A549 (cell line): ENCODE data around the gene ELOB. TPM values are rescaled to one million over a fixed set of nuclear protein-coding genes. Genes with fewer than 3 reads are reported as not detected.

Experiments used
- ATAC-seq, 2 experiments: fragments of 200-7000 bp in 1 of 2; fragments of >200 bp in 1 of 2; cut with Nextera tagmentation in 1 of 2; cut with Tn5 transposase in 1 of 2; 3 replicates each; pipeline versions ENCODE4 v1.8.0 to v1.9.1; 2018 to 2020; ENCODE audit warnings: mild to moderate bottlenecking in 1 of 2, moderate library complexity in 1 of 2
- CTCF ChIA-PET: fragments of 300-600 bp; sonication (Branson Sonifier 250); formaldehyde crosslinking; extraction: SDS; loops from one replicate; lab custom pipeline; 2021; ENCODE audit warnings: antibody characterized with exemption, inconsistent platforms; lab: Yijun Ruan, JAX
- POLR2A ChIA-PET: fragments of 350-600 bp; formaldehyde crosslinking; extraction: SDS; loops from one replicate; lab custom pipeline; 2021; ENCODE audit warnings: antibody characterized with exemption, inconsistent platforms; lab: Yijun Ruan, JAX
- DNase-seq, 2 experiments: peaks; one replicate each; pipeline versions ENCODE4 v3.0.0 to v3.0.0-alpha.2; 2011 to 2016; ENCODE audit warnings: low read depth in 1 of 2, low spot score in 1 of 2
- FAIRE-seq: peaks from 2 replicates; lab custom pipeline; 2011; peaks lifted over from hg19 to GRCh38; lab: Jason Lieb, UNC
- H3K27ac ChIP-seq, 2 experiments: fragments of >200 bp; sonication (Bioruptor Twin); formaldehyde crosslinking; 3 replicates each; pipeline ENCODE4 v1.5.1; 2016 to 2017
- H3K4me1 ChIP-seq: fragments of >200 bp; sonication (Bioruptor Twin); formaldehyde crosslinking; 3 replicates; pipeline ENCODE4 v1.6.1; 2016
- H3K4me2 ChIP-seq: fragments of >200 bp; sonication (Bioruptor Twin); formaldehyde crosslinking; 3 replicates; pipeline ENCODE4 v1.6.1; 2016
- H3K4me3 ChIP-seq: fragments of >200 bp; sonication (Bioruptor Twin); formaldehyde crosslinking; 3 replicates; pipeline ENCODE4 v1.5.1; 2016
- H3K9me3 ChIP-seq: fragments of >200 bp; sonication (Bioruptor Twin); formaldehyde crosslinking; 3 replicates; pipeline ENCODE4 v1.6.1; 2016
- BHLHE40 ChIP-seq: IDR thresholded peaks from 2 replicates; pipeline ENCODE4 v1.6.1; 2012; ENCODE audit warnings: low read depth, low read length, inconsistent platforms
- CBX2 ChIP-seq: fragments of 200-600 bp; sonication (generic); IDR thresholded peaks from 2 replicates; pipeline ENCODE4 v1.6.1; 2016; ENCODE audit warnings: low read depth, mild to moderate bottlenecking, borderline replicate concordance
- EHF ChIP-seq: fragments of 250-450 bp; sonication (Bioruptor Pico); IDR thresholded peaks from 2 replicates; pipeline ENCODE4 v1.5.0; 2020; ENCODE audit warnings: mild to moderate bottlenecking
- EHMT2 ChIP-seq: fragments of 200-600 bp; sonication (generic); IDR thresholded peaks from 2 replicates; pipeline ENCODE4 v1.6.1; 2016; ENCODE audit warnings: antibody characterized with exemption, low read depth, mild to moderate bottlenecking, moderate library complexity
- ESRRA ChIP-seq: fragments of 150-350 bp; IDR thresholded peaks from 2 replicates; pipeline ENCODE4 v1.6.1; 2014; ENCODE audit warnings: mild to moderate bottlenecking, low read length, borderline replicate concordance
- FOSB ChIP-seq: fragments of 250-450 bp; sonication (Bioruptor Pico); IDR thresholded peaks from 2 replicates; pipeline ENCODE4 v1.5.0; 2020; ENCODE audit warnings: mild to moderate bottlenecking, moderate library complexity
- HOXA7 ChIP-seq: fragments of 250-450 bp; sonication (Bioruptor Pico); IDR thresholded peaks from 2 replicates; pipeline ENCODE4 v1.5.0; 2020; ENCODE audit warnings: mild to moderate bottlenecking, moderate library complexity
- JUN ChIP-seq, 2 experiments: fragments of >200 bp; sonication (Bioruptor Twin); formaldehyde crosslinking; IDR thresholded peaks; 2 replicates in 1 of 2; 3 replicates in 1 of 2; pipeline ENCODE4 v1.6.1; 2016 to 2017
- NR3C1 ChIP-seq: fragments of >200 bp; sonication (Bioruptor Twin); formaldehyde crosslinking; IDR thresholded peaks from 3 replicates; pipeline ENCODE4 v1.6.1; 2017
- RCOR1 ChIP-seq: fragments of 150-350 bp; IDR thresholded peaks from 2 replicates; pipeline ENCODE4 v1.6.1; 2014; ENCODE audit warnings: antibody characterized with exemption, low read length, low read depth
- SMC3 ChIP-seq: fragments of >200 bp; sonication (Bioruptor Twin); formaldehyde crosslinking; IDR thresholded peaks from 3 replicates; pipeline ENCODE4 v1.6.1; 2018; ENCODE audit warnings: inconsistent platforms
- SREBF2 ChIP-seq: fragments of 450-650 bp; IDR thresholded peaks from 2 replicates; pipeline ENCODE4 v1.6.1; 2014; ENCODE audit warnings: mild to moderate bottlenecking, moderate library complexity
- TFCP2L1 ChIP-seq: fragments of 250-450 bp; sonication (Bioruptor Pico); IDR thresholded peaks from 2 replicates; pipeline ENCODE4 v1.5.0; 2021; ENCODE audit warnings: mild to moderate bottlenecking
- TP53 ChIP-seq: fragments of 250-450 bp; sonication (Bioruptor Pico); IDR thresholded peaks from 2 replicates; pipeline ENCODE4 v1.5.0; 2021; ENCODE audit warnings: mild to moderate bottlenecking, moderate library complexity
- ZFP36 ChIP-seq: fragments of 450-650 bp; IDR thresholded peaks from 2 replicates; pipeline ENCODE4 v1.6.1; 2014; ENCODE audit warnings: borderline replicate concordance; ENCODE audit not compliant: partially characterized antibody
- WGBS: methylation state at CpG from one replicate; pipeline ENCODE4 v1.1.6; 2017; ENCODE audit errors: missing lambda C conversion rate; 5-methylcytosine and 5-hydroxymethylcytosine counted together
- polyA plus RNA-seq, 4 experiments: library from polyadenylated mRNA; depleted of rRNA in 3 of 4; stranded (reverse); fragments of >200 nt; fragmentation: RNase III in 1 of 4; extraction: RNeasy Plus Mini Kit Qiagen cat#74134 plus additional on column Dnase treatment in 1 of 4; gene quantifications; 2 replicates in 3 of 4; 3 replicates in 1 of 4; pipeline ENCODE4 v1.2.3, GENCODE V29; 2011 to 2017
- TF ChIP-seq, protein P1 (sequence below): IDR thresholded peaks from 2 replicates; pipeline ENCODE4 v1.6.1; 2012
- TF ChIP-seq, protein P2 (sequence below): fragments of 250-450 bp; sonication (Bioruptor Pico); IDR thresholded peaks from 2 replicates; pipeline ENCODE4 v1.5.0; 2020; ENCODE audit warnings: low read depth, mild to moderate bottlenecking, moderate library complexity
- TF ChIP-seq, protein P3 (sequence below): fragments of 200-600 bp; sonication (generic); IDR thresholded peaks from 2 replicates; pipeline ENCODE4 v1.6.1; 2016; ENCODE audit warnings: antibody characterized with exemption, mild to moderate bottlenecking, moderate library complexity
- TF ChIP-seq, protein P4 (sequence below): IDR thresholded peaks from 2 replicates; pipeline ENCODE4 v1.6.1; 2012; ENCODE audit warnings: low read depth, borderline replicate concordance

ELOB gene
- polyA plus RNA-seq, 2 of the 4 experiments (the other 2 are of a cell fraction), result 136 to 494 TPM

DNA sequence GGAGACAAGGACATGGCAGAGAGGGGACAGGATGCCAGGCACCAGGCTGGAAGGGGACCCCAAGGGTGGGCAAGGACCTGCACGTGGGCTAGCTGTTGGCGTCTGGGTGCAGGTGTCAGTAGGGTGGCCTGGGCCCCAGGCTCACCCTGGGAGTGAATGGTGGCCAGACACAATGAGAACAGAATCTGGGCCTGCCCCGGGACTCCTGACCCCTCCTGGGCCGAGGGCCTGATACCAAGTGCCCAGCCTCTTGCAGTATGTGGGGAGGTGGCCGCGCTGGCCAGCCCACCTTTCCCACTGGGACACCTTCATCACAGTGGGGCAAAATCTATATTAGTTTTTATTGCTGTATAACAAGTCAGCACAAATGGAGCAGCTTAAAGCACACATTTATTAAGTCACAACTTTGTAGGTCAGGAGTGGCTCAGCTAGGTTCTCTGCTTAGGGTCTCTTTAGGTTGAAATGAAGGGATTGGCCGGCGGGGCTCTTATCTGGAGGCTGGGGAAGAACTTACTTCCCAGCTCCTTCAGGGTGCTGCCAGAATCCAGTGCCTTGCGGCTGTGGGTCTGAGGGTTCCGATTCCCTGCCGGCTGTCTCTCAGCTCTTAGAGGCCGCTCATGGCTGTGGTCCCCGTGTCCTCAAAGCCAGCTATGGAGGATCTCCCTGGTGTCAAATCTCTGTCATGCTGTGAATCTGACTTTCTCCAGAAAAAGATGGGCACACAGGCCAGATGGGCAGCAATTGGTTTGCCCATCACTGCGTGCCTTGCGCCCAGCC lies 6.7 kb upstream of the ELOB start:
- Histone ChIP-seq H3K4me1 (peaks cover 1% of the 10 kb centered on the region; the same call in 1 of the 3 replicates), H3K27ac (no peak overlapping the region), H3K4me2 (no peak overlapping the region)
- ATAC-seq, result no peak
- POLR2A ChIA-PET, result interaction anchor here (0.5 to 1.0 kb wide), 2 partner anchors 12 to 16 kb away, joined by 3 read pairs; no protein-coding TSS in a partner anchor
- no peak for TF ChIP-seq TP53 (CRISPR knock-in tag)
- no peak for TF ChIP-seq HOXA7
- no peak for TF ChIP-seq EHF (CRISPR knock-in tag)
- TF ChIP-seq RCOR1, result no peak
- TF ChIP-seq BHLHE40, result no peak
- no peak for TF ChIP-seq JUN (IDR thresholded peaks at IDR 0.05)
- TF ChIP-seq, protein P1, sequence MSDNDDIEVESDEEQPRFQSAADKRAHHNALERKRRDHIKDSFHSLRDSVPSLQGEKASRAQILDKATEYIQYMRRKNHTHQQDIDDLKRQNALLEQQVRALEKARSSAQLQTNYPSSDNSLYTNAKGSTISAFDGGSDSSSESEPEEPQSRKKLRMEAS, result no peak
- TF ChIP-seq SMC3, result no peak
- TF ChIP-seq TFCP2L1 (CRISPR knock-in tag), result no peak
- TF ChIP-seq, protein P2, sequence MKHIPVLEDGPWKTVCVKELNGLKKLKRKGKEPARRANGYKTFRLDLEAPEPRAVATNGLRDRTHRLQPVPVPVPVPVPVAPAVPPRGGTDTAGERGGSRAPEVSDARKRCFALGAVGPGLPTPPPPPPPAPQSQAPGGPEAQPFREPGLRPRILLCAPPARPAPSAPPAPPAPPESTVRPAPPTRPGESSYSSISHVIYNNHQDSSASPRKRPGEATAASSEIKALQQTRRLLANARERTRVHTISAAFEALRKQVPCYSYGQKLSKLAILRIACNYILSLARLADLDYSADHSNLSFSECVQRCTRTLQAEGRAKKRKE (CRISPR knock-in tag), result no peak
- TF ChIP-seq EHMT2, result no peak
- no peak for TF ChIP-seq ESRRA
- no peak for TF ChIP-seq SREBF2
- no peak for TF ChIP-seq FOSB (CRISPR knock-in tag)
- TF ChIP-seq ZFP36, result no peak
- TF ChIP-seq, protein P3, sequence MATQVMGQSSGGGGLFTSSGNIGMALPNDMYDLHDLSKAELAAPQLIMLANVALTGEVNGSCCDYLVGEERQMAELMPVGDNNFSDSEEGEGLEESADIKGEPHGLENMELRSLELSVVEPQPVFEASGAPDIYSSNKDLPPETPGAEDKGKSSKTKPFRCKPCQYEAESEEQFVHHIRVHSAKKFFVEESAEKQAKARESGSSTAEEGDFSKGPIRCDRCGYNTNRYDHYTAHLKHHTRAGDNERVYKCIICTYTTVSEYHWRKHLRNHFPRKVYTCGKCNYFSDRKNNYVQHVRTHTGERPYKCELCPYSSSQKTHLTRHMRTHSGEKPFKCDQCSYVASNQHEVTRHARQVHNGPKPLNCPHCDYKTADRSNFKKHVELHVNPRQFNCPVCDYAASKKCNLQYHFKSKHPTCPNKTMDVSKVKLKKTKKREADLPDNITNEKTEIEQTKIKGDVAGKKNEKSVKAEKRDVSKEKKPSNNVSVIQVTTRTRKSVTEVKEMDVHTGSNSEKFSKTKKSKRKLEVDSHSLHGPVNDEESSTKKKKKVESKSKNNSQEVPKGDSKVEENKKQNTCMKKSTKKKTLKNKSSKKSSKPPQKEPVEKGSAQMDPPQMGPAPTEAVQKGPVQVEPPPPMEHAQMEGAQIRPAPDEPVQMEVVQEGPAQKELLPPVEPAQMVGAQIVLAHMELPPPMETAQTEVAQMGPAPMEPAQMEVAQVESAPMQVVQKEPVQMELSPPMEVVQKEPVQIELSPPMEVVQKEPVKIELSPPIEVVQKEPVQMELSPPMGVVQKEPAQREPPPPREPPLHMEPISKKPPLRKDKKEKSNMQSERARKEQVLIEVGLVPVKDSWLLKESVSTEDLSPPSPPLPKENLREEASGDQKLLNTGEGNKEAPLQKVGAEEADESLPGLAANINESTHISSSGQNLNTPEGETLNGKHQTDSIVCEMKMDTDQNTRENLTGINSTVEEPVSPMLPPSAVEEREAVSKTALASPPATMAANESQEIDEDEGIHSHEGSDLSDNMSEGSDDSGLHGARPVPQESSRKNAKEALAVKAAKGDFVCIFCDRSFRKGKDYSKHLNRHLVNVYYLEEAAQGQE, result no peak
- TF ChIP-seq, all 56 proteins: peak for 0
- H3K9me3 ChIP-seq, result no peaks in the 10 kb centered on the region
- CTCF ChIA-PET, result interaction anchor here (0.8 to 3.8 kb wide), 9 partner anchors 8 to 123 kb away, joined by 3 to 17 read pairs (median 5); no protein-coding TSS in a partner anchor
- FAIRE-seq (no peak), DNase-seq (no peak)
- 83% methylated on average over 15 of the region's 15 CpGs for WGBS
- H3K4me3 ChIP-seq, result no peak overlapping the region

DNA sequence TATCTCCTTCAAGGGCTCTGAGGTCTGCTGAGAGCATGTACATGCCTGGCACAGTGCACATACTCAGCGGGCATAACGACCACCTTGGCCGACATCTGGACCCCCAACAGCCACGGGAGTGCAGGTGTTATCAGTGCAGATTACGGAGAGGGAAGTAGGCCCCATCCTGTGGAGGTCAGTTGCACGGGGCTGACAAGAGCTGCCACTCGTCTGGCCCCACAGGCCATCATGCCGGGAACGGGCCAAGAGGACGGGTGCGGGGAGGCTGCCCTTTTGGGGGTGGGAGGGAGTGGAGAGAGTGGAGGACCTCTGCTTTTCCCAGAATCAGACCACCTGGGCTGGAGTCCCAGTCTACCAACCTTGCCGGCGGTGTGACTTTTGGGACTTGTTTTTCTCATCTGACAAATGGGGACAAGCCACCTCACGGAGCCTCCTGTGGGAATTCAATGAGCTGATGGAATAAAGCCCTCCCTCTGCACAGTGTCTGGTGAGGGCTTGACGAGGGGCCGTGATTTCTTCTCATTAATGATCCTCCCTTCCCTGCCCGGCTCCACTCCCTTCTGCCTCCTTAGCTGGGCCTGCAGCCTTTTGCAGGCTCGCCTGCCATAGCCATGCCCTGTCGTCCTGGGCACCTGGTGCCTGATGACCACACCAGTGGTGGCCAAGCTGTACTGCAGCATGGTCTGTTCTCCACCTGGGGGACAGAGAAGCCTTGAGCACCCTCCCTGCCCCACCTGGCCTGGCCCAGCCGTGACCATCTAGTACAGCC lies 5.7 kb upstream of the ELOB start:
- Histone ChIP-seq H3K9me3 (no peaks in the 10 kb centered on the region), H3K4me1 (peaks cover 8% of the 10 kb centered on the region), H3K4me3 (no peak overlapping the region), H3K27ac (no peak overlapping the region), H3K4me2 (no peak overlapping the region)
- 89% methylated on average over 17 of the region's 20 CpGs for WGBS
- ATAC-seq (peak; percentile 66 to 77), FAIRE-seq (no peak), DNase-seq (no peak)
- CTCF ChIA-PET, result interaction anchor here (0.9 to 3.8 kb wide), 8 partner anchors 9 to 88 kb away, joined by 3 to 17 read pairs (median 6); no protein-coding TSS in a partner anchor
- TF ChIP-seq NR3C1 (no peak), CBX2 (no peak)
- TF ChIP-seq, protein P1, result no peak
- TF ChIP-seq, protein P4, sequence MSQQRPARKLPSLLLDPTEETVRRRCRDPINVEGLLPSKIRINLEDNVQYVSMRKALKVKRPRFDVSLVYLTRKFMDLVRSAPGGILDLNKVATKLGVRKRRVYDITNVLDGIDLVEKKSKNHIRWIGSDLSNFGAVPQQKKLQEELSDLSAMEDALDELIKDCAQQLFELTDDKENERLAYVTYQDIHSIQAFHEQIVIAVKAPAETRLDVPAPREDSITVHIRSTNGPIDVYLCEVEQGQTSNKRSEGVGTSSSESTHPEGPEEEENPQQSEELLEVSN, result no peak
- POLR2A ChIA-PET, result no interaction called here
